NCI-H1436 treated with DMSO at 0.1 percent for 48 hours (cell line): ENCODE results near the gene MDC1.
A peak's percentile ranks its signal among the peaks of the same experiment; 100 is the strongest.

Source experiments
- DNase-seq: peaks from one replicate; lab custom pipeline; 2025; lab: John Stamatoyannopoulos, UW

Gene MDC1

GRCh38 chr6:30748851-30749540 lies 31.9 kb upstream of the MDC1 start:
- DNase-seq = no peak

- no peak for DNase-seq
These were observed 31.1 kb upstream of the MDC1 start for GRCh38 chr6:30747902-30748769.

GRCh38 chr6:30747300-30747687 lies 30.2 kb upstream of the MDC1 start:
- DNase-seq = no peak

GRCh38 chr6:30744054-30744805 lies 27.1 kb upstream of the MDC1 start, which contains the start of gene IER3:
IER3 (minus strand) TSS chr6:30744547; CDS start chr6:30744518, 29 bp downstream.
- DNase-seq = no peak

GRCh38 chr6:30743099-30744053 lies 26.3 kb upstream of the MDC1 start:
- DNase-seq = no peak

- peak; percentile 58 for DNase-seq
These were observed 25.4 kb upstream of the MDC1 start, which contains the start of gene FLOT1 for GRCh38 chr6:30742316-30743098. FLOT1 (minus strand) TSS chr6:30742687; CDS start chr6:30742189, 498 bp downstream.

GRCh38 chr6:30741789-30742315 lies 24.8 kb upstream of the MDC1 start:
- no peak for DNase-seq

- no peak for DNase-seq
These were observed 24.1 kb upstream of the MDC1 start for GRCh38 chr6:30741063-30741779.

GRCh38 chr6:30740540-30740870 lies 23.4 kb upstream of the MDC1 start:
- no peak for DNase-seq

- DNase-seq = no peak
These were observed 21.5 kb upstream of the MDC1 start for GRCh38 chr6:30738532-30738931.

- DNase-seq = no peak
These were observed 18.7 kb upstream of the MDC1 start for GRCh38 chr6:30735668-30736314.

GRCh38 chr6:30732237-30732943 lies 15.3 kb upstream of the MDC1 start:
- DNase-seq = no peak

- peak; percentile 52 for DNase-seq
These were observed 13.7 kb upstream of the MDC1 start for GRCh38 chr6:30730601-30731435.

- no peak for DNase-seq
These were observed 11.0 kb upstream of the MDC1 start for GRCh38 chr6:30727920-30728553.

- no peak for DNase-seq
These were observed 9.7 kb upstream of the MDC1 start for GRCh38 chr6:30726506-30727413.
